ENCODE results near the gene KLC3.
A peak's percentile ranks its signal among the peaks of the same experiment; 100 is the strongest.

The KLC3 gene

GRCh38 chr19:45349126-45349415 lies 8.5 kb downstream of the KLC3 start:
- no peak for DNase-seq (ENCODE audit: low spot score)

GRCh38 chr19:45349430-45349941 lies 8.9 kb downstream of the KLC3 start:
- no peak for DNase-seq (ENCODE audit: low spot score)

GRCh38 chr19:45350477-45351058 lies 10.0 kb downstream of the KLC3 start:
- no peak for DNase-seq (ENCODE audit: low spot score)

- DNase-seq (ENCODE audit: low spot score): no peak
Measured at GRCh38 chr19:45351401-45351952, 10.9 kb downstream of the KLC3 start.

- no peak for DNase-seq (ENCODE audit: low spot score)
Measured at GRCh38 chr19:45352062-45352461, 11.5 kb downstream of the KLC3 start.

DNA sequence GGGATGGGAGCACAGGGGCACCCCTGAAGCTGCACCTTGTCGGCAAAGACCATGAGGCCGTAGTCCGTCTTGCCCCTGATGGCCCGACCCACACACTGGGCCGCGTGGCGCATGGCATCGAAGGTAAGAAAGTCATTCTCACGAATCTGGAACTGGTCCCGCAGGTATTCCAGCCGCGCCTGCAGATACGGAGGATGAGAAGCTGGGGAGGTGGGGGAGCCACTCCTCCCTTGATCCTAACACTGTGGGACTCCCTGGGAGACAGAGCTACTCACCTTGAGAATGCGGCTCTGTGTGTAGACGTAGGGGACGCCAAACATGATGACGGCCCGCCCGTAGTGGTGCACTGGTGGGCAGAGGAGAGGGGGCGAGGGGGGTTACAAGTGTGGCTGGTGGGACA lies 11.9 kb downstream of the KLC3 start:
- DNase-seq (ENCODE audit: low spot score): no peak

DNA sequence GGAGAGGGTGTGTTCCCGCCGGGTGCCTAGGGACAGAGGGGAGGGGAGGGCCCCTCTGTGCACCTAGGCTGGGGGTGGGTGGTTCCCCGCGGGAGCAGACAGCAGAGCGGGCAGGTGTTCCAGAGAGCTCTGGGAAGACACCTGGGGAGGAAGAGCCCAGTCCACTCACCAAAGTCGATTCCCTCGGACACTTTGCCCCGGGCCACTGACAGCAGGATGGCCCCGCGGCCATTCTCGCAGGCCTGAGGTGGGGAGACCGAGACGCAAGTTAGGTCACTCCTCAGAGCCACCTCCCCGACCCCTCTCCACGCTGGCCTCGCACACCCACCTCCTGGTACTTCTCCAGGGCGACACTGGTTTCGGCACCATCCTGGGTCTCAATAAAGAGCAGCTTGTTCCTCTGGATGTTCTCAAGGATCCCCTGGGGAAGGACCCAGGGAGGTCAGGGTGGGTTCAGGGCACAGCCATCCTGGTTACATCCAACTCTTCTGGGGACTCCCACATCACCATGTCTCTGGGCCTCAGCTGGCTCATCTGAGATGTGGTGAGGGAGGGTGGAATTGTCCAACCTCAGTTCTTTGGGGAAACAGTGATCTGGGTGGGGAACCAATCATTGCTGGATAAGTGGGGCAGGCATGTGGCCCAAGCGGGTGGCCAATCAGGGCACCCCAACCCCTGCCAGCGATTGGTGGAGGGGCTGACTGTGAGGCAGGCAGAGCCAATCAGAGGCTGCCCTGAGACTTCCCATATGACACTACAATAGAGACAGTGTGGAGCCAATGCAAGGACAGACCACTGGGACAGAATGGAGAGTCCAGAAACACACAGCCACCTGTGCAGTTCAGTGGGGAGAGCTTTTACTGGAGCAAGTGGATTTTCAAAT lies 12.6 kb downstream of the KLC3 start:
- DNase-seq (ENCODE audit: low spot score): no peak

DNA sequence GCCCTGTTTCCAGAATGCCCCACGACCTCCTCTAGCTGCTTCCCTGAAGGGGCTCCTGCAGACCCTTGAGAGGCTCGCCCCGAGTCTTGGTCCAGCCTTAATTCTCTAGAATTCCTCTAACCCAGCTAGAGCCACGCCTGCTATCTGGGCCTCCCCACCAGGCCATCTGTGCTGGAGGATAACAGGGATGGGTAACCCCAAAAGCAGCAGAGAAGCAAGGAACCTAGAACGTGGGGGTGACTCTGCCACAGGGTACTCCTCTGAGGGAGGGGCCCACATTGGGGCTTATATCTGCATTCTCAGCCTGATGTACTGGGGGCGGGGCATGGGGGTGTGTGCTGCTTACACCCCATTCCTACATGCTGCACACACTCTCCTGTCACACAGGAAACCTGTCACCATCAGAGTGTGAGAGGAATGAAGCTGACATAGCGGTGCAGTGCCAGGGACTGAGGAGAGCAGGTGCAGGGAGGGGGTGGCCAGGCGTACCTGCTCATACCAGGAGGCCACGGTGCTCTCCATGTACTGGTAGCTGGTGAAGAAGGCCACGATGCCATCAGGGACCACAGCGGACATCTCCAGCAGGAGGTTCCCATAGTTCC lies 13.8 kb downstream of the KLC3 start:
- no peak for DNase-seq (ENCODE audit: low spot score)

- DNase-seq (ENCODE audit: low spot score): no peak
Measured at GRCh38 chr19:45355402-45355801, 14.9 kb downstream of the KLC3 start.

- DNase-seq (ENCODE audit: low spot score): no peak
Measured at GRCh38 chr19:45355910-45356309, 15.4 kb downstream of the KLC3 start.

DNA sequence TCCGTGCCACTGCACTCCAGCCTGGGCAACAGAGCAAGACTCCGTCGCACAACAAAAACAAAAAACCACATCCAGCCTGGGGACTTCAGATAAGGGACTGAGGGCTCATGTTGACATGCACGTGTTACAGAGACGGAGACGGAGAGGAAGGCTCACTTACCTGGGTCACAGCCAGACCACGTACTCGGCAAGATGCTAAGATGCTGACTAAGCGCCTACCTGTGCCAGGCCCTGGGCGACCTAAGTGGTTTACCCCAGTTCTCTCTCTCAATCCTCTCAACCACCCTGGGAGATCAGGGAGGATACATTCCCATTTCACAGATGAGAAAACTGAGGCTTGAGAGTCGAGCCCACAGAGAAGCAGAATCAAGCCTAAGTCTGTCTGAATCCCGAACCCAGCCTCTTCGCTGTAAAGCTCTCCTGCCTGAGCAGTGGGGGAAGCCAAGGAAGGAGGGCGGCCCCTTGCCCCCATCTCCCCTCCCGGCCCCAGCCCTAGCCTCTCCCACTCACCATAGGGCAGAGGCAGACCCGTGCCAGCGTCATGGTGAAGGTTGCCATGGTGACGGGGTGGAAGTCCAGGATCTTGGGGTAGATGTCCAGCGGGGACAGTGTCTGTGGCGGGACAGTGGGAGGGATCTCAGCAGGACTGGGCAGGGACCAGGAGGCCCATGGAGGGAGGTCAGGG lies 16.4 kb downstream of the KLC3 start:
- no peak for DNase-seq (ENCODE audit: low spot score)

GRCh38 chr19:45357445-45357783 lies 16.9 kb downstream of the KLC3 start:
- no peak for DNase-seq (ENCODE audit: low spot score)

GRCh38 chr19:45358213-45358792 lies 17.8 kb downstream of the KLC3 start:
- DNase-seq (ENCODE audit: low spot score): no peak

GRCh38 chr19:45361608-45362007 lies 21.1 kb downstream of the KLC3 start:
- DNase-seq (ENCODE audit: low spot score): no peak

DNA sequence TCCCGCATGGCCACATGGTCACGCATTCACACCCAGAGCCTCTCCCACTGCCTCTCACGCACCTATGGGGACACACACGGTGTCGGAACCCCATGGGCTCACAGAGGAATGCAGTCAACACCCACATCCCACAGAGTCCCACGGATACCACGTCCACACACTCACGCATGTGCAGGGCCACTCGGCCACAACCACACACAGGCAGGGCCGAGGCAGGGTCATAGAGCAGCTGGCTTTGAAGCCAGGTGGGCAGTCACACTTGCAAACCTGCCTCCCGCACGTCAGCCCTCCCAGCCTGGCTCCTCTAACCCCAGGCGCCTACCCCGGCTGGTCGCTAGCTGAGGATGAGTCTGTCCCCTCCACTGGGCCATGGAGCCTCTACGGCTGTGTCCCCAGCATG lies 21.7 kb downstream of the KLC3 start:
- no peak for DNase-seq (ENCODE audit: low spot score)

GRCh38 chr19:45363861-45364459 lies 23.4 kb downstream of the KLC3 start:
- no peak for DNase-seq (ENCODE audit: low spot score)

GRCh38 chr19:45364696-45365095 lies 24.1 kb downstream of the KLC3 start:
- DNase-seq (ENCODE audit: low spot score): no peak

- DNase-seq (ENCODE audit: low spot score): no peak
Measured at GRCh38 chr19:45368127-45368526, 27.6 kb downstream of the KLC3 start.

DNA sequence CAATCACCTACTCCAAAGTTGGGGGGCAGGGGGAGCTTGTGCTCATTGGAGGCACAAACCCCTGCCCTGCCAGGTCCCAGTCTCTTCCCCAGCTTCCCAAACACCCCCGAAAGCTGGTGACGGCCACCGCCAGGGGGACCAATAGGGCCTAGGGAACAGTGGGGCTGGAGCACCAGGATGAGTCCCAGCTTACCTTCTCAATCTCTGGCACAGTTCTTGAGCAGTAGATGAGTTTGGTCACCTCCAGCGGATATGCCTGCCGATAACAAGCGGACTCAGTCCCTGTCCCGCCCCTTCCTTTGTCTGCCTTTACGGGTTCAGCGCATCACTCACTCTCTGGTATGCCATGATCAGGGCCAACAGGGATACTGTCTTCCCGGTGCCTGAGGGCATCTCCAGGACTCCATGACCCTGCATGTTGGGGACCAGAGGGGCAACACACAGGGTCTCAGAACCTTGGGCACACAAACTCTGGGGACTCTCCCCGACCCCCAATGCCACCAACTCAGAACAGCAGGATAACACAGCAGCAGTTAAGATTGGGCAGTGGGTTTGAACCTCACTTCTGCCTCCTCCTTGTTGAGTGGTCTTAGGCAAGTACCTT lies 28.3 kb downstream of the KLC3 start:
- no peak for DNase-seq (ENCODE audit: low spot score)

- DNase-seq (ENCODE audit: low spot score): peak; percentile 100
Measured at GRCh38 chr19:45370410-45371204, 30.1 kb downstream of the KLC3 start, which contains the start of gene ERCC2. TSS of gene ERCC2 (minus strand) at chr19:45370573. CDS start at chr19:45370540, 33 bp downstream.

All from left forelimb (tissue), 1 donor.